H9 (cell line): ENCODE measurements around the gene NDST1. TPM values are rescaled to one million over a fixed set of nuclear protein-coding genes. Genes with fewer than 3 reads are reported as not detected.

Experiments used
- DNase-seq: peaks from one replicate; pipeline ENCODE4 v3.0.0-alpha.2; 2017
- H2AFZ ChIP-seq: one replicate; pipeline ENCODE4 v1.6.1; 2013; ENCODE audit warnings: mild to moderate bottlenecking, low read length, control low read depth, moderate library complexity
- H2AK5ac ChIP-seq: 2 replicates; pipeline ENCODE4 v1.6.1; 2013; ENCODE audit warnings: low read length, control low read depth, mixed read lengths; ENCODE audit not compliant: insufficient read length
- H2BK120ac ChIP-seq: one replicate; pipeline ENCODE4 v1.6.1; 2013; ENCODE audit warnings: low read depth, mild to moderate bottlenecking, low read length, control low read depth, inconsistent platforms; ENCODE audit not compliant: poor library complexity, severe bottlenecking
- H2BK12ac ChIP-seq: 2 replicates; pipeline ENCODE4 v1.6.1; 2013; ENCODE audit warnings: low read length, control low read depth, mixed read lengths, low read depth; ENCODE audit not compliant: insufficient read length
- H2BK15ac ChIP-seq: 2 replicates; pipeline ENCODE4 v1.6.1; 2013; ENCODE audit warnings: low read depth, low read length, control low read depth
- H2BK20ac ChIP-seq: one replicate; pipeline ENCODE4 v1.6.1; 2013; ENCODE audit warnings: low read depth, mild to moderate bottlenecking, low read length, control low read depth, inconsistent platforms; ENCODE audit not compliant: poor library complexity, severe bottlenecking
- H2BK5ac ChIP-seq: 2 replicates; pipeline ENCODE4 v1.6.1; 2013; ENCODE audit warnings: low read length, control low read depth, mixed read lengths; ENCODE audit not compliant: insufficient read length
- H3K14ac ChIP-seq: 2 replicates; pipeline ENCODE4 v1.6.1; 2013; ENCODE audit warnings: low read length, control low read depth; ENCODE audit not compliant: insufficient read depth
- H3K18ac ChIP-seq: 2 replicates; pipeline ENCODE4 v1.6.1; 2013; ENCODE audit warnings: low read depth, mild to moderate bottlenecking, mixed read lengths, low read length, control low read depth; ENCODE audit not compliant: insufficient read length
- H3K23ac ChIP-seq: 2 replicates; pipeline ENCODE4 v1.6.1; 2013; ENCODE audit warnings: low read length, control low read depth, mixed read lengths, low read depth; ENCODE audit not compliant: insufficient read length
- H3K23me2 ChIP-seq: 2 replicates; pipeline ENCODE4 v1.6.1; 2013; ENCODE audit warnings: low read depth, mild to moderate bottlenecking, mixed read lengths, low read length, control low read depth; ENCODE audit not compliant: insufficient read length, poor library complexity, severe bottlenecking
- H3K27ac ChIP-seq: 2 replicates; pipeline ENCODE4 v1.5.1; 2013; ENCODE audit warnings: low read length, control low read depth, mixed read lengths, low read depth; ENCODE audit not compliant: insufficient read length
- H3K27me3 ChIP-seq: 2 replicates; pipeline ENCODE4 v1.6.1; 2013; ENCODE audit warnings: low read length, control low read depth, inconsistent platforms; ENCODE audit not compliant: insufficient read depth
- H3K4ac ChIP-seq: 2 replicates; pipeline ENCODE4 v1.6.1; 2013; ENCODE audit warnings: low read depth, mild to moderate bottlenecking, control low read depth, inconsistent platforms, low read length, moderate library complexity
- H3K4me1 ChIP-seq: 2 replicates; pipeline ENCODE4 v1.6.1; 2013; ENCODE audit warnings: low read length, control low read depth, inconsistent platforms; ENCODE audit not compliant: insufficient read depth
- H3K4me2 ChIP-seq: 2 replicates; pipeline ENCODE4 v1.6.1; 2013; ENCODE audit warnings: low read length, control low read depth, mixed read lengths; ENCODE audit not compliant: insufficient read length, insufficient read depth
- H3K56ac ChIP-seq: 2 replicates; pipeline ENCODE4 v1.6.1; 2013; ENCODE audit warnings: low read depth, mild to moderate bottlenecking, mixed read lengths, low read length, control low read depth; ENCODE audit not compliant: insufficient read length
- H3K79me1 ChIP-seq: 2 replicates; pipeline ENCODE4 v1.6.1; 2013; ENCODE audit warnings: low read depth, mild to moderate bottlenecking, moderate library complexity, low read length, control low read depth, inconsistent platforms; ENCODE audit not compliant: insufficient read depth, poor library complexity, severe bottlenecking
- H3K79me2 ChIP-seq: 2 replicates; pipeline ENCODE4 v1.6.1; 2013; ENCODE audit warnings: low read length, control low read depth, inconsistent platforms; ENCODE audit not compliant: insufficient read depth
- H3K9ac ChIP-seq: 2 replicates; pipeline ENCODE4 v1.6.1; 2013; ENCODE audit warnings: low read length, control low read depth, mixed read lengths; ENCODE audit not compliant: insufficient read length; ENCODE audit errors: extremely low read depth
- H3K9me3 ChIP-seq: one replicate; pipeline ENCODE4 v1.6.1; 2013; ENCODE audit warnings: low read depth, low read length, inconsistent platforms; ENCODE audit not compliant: control insufficient read depth
- H3T11ph ChIP-seq: one replicate; pipeline ENCODE4 v1.6.1; 2013; ENCODE audit warnings: mild to moderate bottlenecking, low read length, control low read depth, inconsistent platforms
- H4K20me1 ChIP-seq: one replicate; pipeline ENCODE4 v1.6.1; 2013; ENCODE audit not compliant: control insufficient read depth, insufficient read length, insufficient read depth
- H4K5ac ChIP-seq: 2 replicates; pipeline ENCODE4 v1.6.1; 2013; ENCODE audit warnings: low read depth, mild to moderate bottlenecking, mixed read lengths, low read length, control low read depth; ENCODE audit not compliant: insufficient read length
- H4K8ac ChIP-seq: replicated peaks from 2 replicates; pipeline ENCODE4 v1.6.1; 2013; ENCODE audit warnings: low read length, control low read depth, mixed read lengths, low read depth; ENCODE audit not compliant: insufficient read length
- H4K91ac ChIP-seq: 2 replicates; pipeline ENCODE4 v1.6.1; 2013; ENCODE audit warnings: low read depth, mild to moderate bottlenecking, moderate library complexity, mixed read lengths, low read length, control low read depth; ENCODE audit not compliant: insufficient read length
- H3K27ac Mint-ChIP-seq, 3 experiments: 2 replicates in 2 of 3; 3 replicates in 1 of 3; pipeline ENCODE4 v1.8.0; 2020 to 2021; ENCODE audit warnings: mixed read lengths in 3 of 3, mild to moderate bottlenecking in 1 of 3, moderate library complexity in 1 of 3
- H3K27me3 Mint-ChIP-seq: 2 replicates; pipeline ENCODE4 v1.8.0; 2021; ENCODE audit warnings: low read depth, mild to moderate bottlenecking, moderate library complexity, mixed read lengths
- H3K36me3 Mint-ChIP-seq, 3 experiments: 2 replicates in 2 of 3; 3 replicates in 1 of 3; pipeline ENCODE4 v1.8.0; 2020 to 2021; ENCODE audit warnings: low read depth in 3 of 3, mixed read lengths in 3 of 3; ENCODE audit not compliant: insufficient read depth in 1 of 3
- H3K4me1 Mint-ChIP-seq, 2 experiments: 2 replicates each; pipeline ENCODE4 v1.8.0; 2020; ENCODE audit warnings: mixed read lengths in 2 of 2
- H3K4me3 Mint-ChIP-seq, 2 experiments: 2 replicates in 1 of 2; 3 replicates in 1 of 2; pipeline ENCODE4 v1.8.0; 2020 to 2021; ENCODE audit warnings: mild to moderate bottlenecking in 2 of 2, mixed read lengths in 2 of 2, moderate library complexity in 1 of 2
- H3K9me3 Mint-ChIP-seq, 2 experiments: 2 replicates in 1 of 2; 3 replicates in 1 of 2; pipeline ENCODE4 v1.8.0; 2020; ENCODE audit warnings: mild to moderate bottlenecking in 2 of 2, mixed read lengths in 2 of 2, moderate library complexity in 1 of 2
- CTCF ChIP-seq: fragments of 200-600 bp; sonication (generic); conservative IDR thresholded peaks from 3 replicates; pipeline ENCODE4 v1.8.0; 2021; ENCODE audit warnings: antibody characterized with exemption, mild to moderate bottlenecking
- WGBS: extraction: QIAGEN DNeasy Blood & Tissue Kit; methylation state at CpG from one replicate; pipeline ENCODE4 v1.1.7; 2013; ENCODE audit warnings: missing lambda C conversion rate, low lambda C conversion rate, mixed read lengths; ENCODE audit not compliant: insufficient read length; ENCODE audit errors: extremely low coverage; 5-methylcytosine and 5-hydroxymethylcytosine counted together
- total RNA-seq: library from RNA; stranded (reverse); gene quantifications from 2 replicates; pipeline ENCODE4 v1.2.1, GENCODE V29; 2021

The NDST1 gene
- total RNA-seq, 1 experiment from 2014 or later, result 65.5 TPM

GRCh38 chr5:150498501-150498900, 9.4 kb upstream of the NDST1 start:
- H3K4me1 Mint-ChIP-seq, result peaks cover 52 to 61% of the 10 kb centered on the region in 2 experiments
- no peak for TF ChIP-seq CTCF
- Histone ChIP-seq H2BK15ac (no peak overlapping the region), H2BK5ac (no peak overlapping the region), H3K4me2 (no peak overlapping the region), H3K79me1 (peaks cover 10% of the 10 kb centered on the region), H4K91ac (no peak overlapping the region), H4K5ac (no peak overlapping the region), H3K23ac (no peak overlapping the region), H4K8ac (no peak overlapping the region), H3K27me3 (no peaks in the 10 kb centered on the region), H2BK120ac (no peak overlapping the region), H3K4ac (no peak overlapping the region), H3K56ac (no peak overlapping the region), H4K20me1 (no peaks in the 10 kb centered on the region), H3K14ac (no peak overlapping the region), H3K9ac (no peak overlapping the region), H3K18ac (no peak overlapping the region), H2BK12ac (no peak overlapping the region), H2AFZ (no peak overlapping the region), H2BK20ac (no peak overlapping the region), H3K23me2 (no peaks in the 10 kb centered on the region), H2AK5ac (no peak overlapping the region), H3K79me2 (peaks cover 15% of the 10 kb centered on the region; the same call in 1 of the 2 replicates), H3K9me3 (no peaks in the 10 kb centered on the region), H3K27ac (no peak overlapping the region), H3T11ph (no peak overlapping the region), H3K4me1 (peaks cover 8% of the 10 kb centered on the region)
- peak overlapping the region; percentile 78 to 97 (median 93) for H3K27ac Mint-ChIP-seq
- peak; percentile 58 for DNase-seq
- H3K27me3 Mint-ChIP-seq, result no peaks in the 10 kb centered on the region
- peak overlapping the region; percentile 28 to 56; a peak in 2 of 5 replicates for H3K4me3 Mint-ChIP-seq
- no peaks in the 10 kb centered on the region for H3K9me3 Mint-ChIP-seq
- peaks cover 2 to 14% (median 6%) of the 10 kb centered on the region in 3 experiments; a peak in 5 of 7 replicates for H3K36me3 Mint-ChIP-seq
- WGBS, result no CpG with 5 or more reads among the region's 6 CpGs
